ENCODE results near the gene RABGAP1.

- TF ChIP-seq CTCF (IDR thresholded peaks at IDR 0.05) = no peak
- no peak for TF ChIP-seq POLR2A (IDR thresholded peaks at IDR 0.05)
Measured at GRCh38 chr9:123138163-123138562, 197.3 kb downstream of the RABGAP1 start.
